ENCODE results near the gene FAM240A. TPM values are rescaled to one million over a fixed set of nuclear protein-coding genes. Genes with fewer than 3 reads are reported as not detected.

FAM240A gene
- total and polyA plus RNA-seq, 4 donors: not detected

DNA sequence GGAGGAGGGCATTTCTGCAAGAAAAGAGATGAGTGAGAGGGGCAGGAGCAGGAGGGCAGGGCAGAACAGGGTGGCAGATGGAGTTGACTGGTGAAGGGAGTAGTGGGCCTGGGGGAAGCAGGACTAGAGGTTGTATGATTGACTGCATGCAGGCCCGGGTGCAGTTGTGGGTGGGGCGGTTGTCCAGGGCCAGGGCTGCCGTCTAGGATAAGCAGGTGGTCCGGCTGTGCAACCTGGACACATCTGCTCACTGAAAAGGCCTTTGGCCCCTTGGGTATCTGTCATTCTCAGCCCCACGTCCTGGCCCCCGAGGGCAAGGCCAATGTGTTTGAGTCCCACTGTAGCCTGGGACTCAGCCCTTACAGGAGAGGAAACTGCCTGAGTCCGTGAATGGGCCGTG is 55.8 kb downstream of the FAM240A start:
- Histone ChIP-seq H3K36me3 (ENCODE audit: control insufficient read depth in 4 of 4, insufficient read depth in 3 of 4, low read depth in 1 of 4, low read length in 3 of 4) (peaks cover 0 to 6% (median 2%) of the 10 kb centered on the region in 4 donors), H3K27me3 (ENCODE audit: control insufficient read depth in 4 of 4, insufficient read depth in 4 of 4, low read length in 3 of 4) (no peaks in the 10 kb centered on the region), H3K9ac (ENCODE audit: low read depth in 1 of 2, low read length in 2 of 2) (no peak overlapping the region), H3K27ac (ENCODE audit: low read depth in 1 of 2, low read length in 2 of 2) (no peak overlapping the region), H3K4me3 (ENCODE audit: low read depth in 1 of 3, low read length in 3 of 3) (no peak overlapping the region), H3K4me1 (ENCODE audit: control insufficient read depth in 4 of 4, insufficient read depth in 4 of 4, low read length in 3 of 4) (peaks cover 2 to 20% (median 14%) of the 10 kb centered on the region in 4 donors), H3K9me3 (ENCODE audit: control insufficient read depth in 4 of 4, low read length in 3 of 4) (no peaks in the 10 kb centered on the region)
- TF ChIP-seq GABPA (IDR thresholded peaks at IDR 0.05 in 1 of 2, conservative IDR thresholded peaks at IDR 0.05 in 1 of 2) (no peak), RXRA (IDR thresholded peaks at IDR 0.05) (no peak), HNF4A (conservative IDR thresholded peaks at IDR 0.05) (no peak), SP1 (IDR thresholded peaks at IDR 0.05) (no peak), NR2F2 (IDR thresholded peaks at IDR 0.05) (no peak), YY1 (IDR thresholded peaks at IDR 0.05) (no peak), FOXA1 (IDR thresholded peaks at IDR 0.05) (no peak), TAF1 (conservative IDR thresholded peaks at IDR 0.05) (no peak), JUND (IDR thresholded peaks at IDR 0.05) (no peak), HNF4G (IDR thresholded peaks at IDR 0.05) (no peak), EGR1 (IDR thresholded peaks at IDR 0.05; ENCODE audit: low read depth in 2 of 2) (no peak), FOXA2 (IDR thresholded peaks at IDR 0.05) (no peak)
- TF ChIP-seq, protein P1, sequence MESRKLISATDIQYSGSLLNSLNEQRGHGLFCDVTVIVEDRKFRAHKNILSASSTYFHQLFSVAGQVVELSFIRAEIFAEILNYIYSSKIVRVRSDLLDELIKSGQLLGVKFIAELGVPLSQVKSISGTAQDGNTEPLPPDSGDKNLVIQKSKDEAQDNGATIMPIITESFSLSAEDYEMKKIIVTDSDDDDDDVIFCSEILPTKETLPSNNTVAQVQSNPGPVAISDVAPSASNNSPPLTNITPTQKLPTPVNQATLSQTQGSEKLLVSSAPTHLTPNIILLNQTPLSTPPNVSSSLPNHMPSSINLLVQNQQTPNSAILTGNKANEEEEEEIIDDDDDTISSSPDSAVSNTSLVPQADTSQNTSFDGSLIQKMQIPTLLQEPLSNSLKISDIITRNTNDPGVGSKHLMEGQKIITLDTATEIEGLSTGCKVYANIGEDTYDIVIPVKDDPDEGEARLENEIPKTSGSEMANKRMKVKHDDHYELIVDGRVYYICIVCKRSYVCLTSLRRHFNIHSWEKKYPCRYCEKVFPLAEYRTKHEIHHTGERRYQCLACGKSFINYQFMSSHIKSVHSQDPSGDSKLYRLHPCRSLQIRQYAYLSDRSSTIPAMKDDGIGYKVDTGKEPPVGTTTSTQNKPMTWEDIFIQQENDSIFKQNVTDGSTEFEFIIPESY (IDR thresholded peaks at IDR 0.05): no peak
- TF ChIP-seq, protein P2, sequence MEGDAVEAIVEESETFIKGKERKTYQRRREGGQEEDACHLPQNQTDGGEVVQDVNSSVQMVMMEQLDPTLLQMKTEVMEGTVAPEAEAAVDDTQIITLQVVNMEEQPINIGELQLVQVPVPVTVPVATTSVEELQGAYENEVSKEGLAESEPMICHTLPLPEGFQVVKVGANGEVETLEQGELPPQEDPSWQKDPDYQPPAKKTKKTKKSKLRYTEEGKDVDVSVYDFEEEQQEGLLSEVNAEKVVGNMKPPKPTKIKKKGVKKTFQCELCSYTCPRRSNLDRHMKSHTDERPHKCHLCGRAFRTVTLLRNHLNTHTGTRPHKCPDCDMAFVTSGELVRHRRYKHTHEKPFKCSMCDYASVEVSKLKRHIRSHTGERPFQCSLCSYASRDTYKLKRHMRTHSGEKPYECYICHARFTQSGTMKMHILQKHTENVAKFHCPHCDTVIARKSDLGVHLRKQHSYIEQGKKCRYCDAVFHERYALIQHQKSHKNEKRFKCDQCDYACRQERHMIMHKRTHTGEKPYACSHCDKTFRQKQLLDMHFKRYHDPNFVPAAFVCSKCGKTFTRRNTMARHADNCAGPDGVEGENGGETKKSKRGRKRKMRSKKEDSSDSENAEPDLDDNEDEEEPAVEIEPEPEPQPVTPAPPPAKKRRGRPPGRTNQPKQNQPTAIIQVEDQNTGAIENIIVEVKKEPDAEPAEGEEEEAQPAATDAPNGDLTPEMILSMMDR (IDR thresholded peaks at IDR 0.05; ENCODE audit: low read depth, low read length, missing input control): no peak
- TF ChIP-seq, protein P3, sequence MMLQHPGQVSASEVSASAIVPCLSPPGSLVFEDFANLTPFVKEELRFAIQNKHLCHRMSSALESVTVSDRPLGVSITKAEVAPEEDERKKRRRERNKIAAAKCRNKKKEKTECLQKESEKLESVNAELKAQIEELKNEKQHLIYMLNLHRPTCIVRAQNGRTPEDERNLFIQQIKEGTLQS (IDR thresholded peaks at IDR 0.05): no peak
- TF ChIP-seq, protein P4, sequence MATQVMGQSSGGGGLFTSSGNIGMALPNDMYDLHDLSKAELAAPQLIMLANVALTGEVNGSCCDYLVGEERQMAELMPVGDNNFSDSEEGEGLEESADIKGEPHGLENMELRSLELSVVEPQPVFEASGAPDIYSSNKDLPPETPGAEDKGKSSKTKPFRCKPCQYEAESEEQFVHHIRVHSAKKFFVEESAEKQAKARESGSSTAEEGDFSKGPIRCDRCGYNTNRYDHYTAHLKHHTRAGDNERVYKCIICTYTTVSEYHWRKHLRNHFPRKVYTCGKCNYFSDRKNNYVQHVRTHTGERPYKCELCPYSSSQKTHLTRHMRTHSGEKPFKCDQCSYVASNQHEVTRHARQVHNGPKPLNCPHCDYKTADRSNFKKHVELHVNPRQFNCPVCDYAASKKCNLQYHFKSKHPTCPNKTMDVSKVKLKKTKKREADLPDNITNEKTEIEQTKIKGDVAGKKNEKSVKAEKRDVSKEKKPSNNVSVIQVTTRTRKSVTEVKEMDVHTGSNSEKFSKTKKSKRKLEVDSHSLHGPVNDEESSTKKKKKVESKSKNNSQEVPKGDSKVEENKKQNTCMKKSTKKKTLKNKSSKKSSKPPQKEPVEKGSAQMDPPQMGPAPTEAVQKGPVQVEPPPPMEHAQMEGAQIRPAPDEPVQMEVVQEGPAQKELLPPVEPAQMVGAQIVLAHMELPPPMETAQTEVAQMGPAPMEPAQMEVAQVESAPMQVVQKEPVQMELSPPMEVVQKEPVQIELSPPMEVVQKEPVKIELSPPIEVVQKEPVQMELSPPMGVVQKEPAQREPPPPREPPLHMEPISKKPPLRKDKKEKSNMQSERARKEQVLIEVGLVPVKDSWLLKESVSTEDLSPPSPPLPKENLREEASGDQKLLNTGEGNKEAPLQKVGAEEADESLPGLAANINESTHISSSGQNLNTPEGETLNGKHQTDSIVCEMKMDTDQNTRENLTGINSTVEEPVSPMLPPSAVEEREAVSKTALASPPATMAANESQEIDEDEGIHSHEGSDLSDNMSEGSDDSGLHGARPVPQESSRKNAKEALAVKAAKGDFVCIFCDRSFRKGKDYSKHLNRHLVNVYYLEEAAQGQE (IDR thresholded peaks at IDR 0.05): no peak
- TF ChIP-seq, protein P5, sequence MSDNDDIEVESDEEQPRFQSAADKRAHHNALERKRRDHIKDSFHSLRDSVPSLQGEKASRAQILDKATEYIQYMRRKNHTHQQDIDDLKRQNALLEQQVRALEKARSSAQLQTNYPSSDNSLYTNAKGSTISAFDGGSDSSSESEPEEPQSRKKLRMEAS (IDR thresholded peaks at IDR 0.05): no peak
- WGBS: 75% methylated on average over 8 of the region's 8 CpGs
- no peak for DNase-seq (ENCODE audit: low spot score)
